Testis (tissue), 3 donors: ENCODE results near the gene ZNF81. TPM values are rescaled to one million over a fixed set of nuclear protein-coding genes. Genes with fewer than 3 reads are reported as not detected.

Experiments used
- DNase-seq: peaks from one replicate; pipeline ENCODE4 v3.0.0-alpha.2; 2019
- H3K27ac ChIP-seq, 2 donors: fragments of 200-600 bp; sonication (generic); one replicate each; pipeline ENCODE4 v1.5.1; 2019
- H3K27me3 ChIP-seq: fragments of 200-600 bp; sonication (generic); one replicate; pipeline ENCODE4 v1.5.1; 2019
- H3K36me3 ChIP-seq: fragments of 200-600 bp; sonication (generic); one replicate; pipeline ENCODE4 v1.5.1; 2017; ENCODE audit warnings: low read depth; ENCODE audit errors: missing control alignments
- H3K4me1 ChIP-seq: fragments of 200-600 bp; sonication (generic); one replicate; pipeline ENCODE4 v1.5.1; 2019
- H3K4me3 ChIP-seq, 2 donors: fragments of 200-600 bp; sonication (generic); one replicate each; pipeline ENCODE4 v1.5.1; 2017 to 2019
- H3K9me3 ChIP-seq: fragments of 200-600 bp; sonication (generic); one replicate; pipeline ENCODE4 v1.5.1; 2017
- CTCF ChIP-seq, 3 experiments: fragments of 450-650 bp in 2 of 3; fragments of 200-600 bp in 1 of 3; sonication (generic) in 1 of 3; IDR thresholded peaks; one replicate each; pipeline ENCODE4 v1.5.1; 2016 to 2019; ENCODE audit warnings: antibody characterized with exemption in 3 of 3, mild to moderate bottlenecking in 2 of 3, moderate library complexity in 1 of 3
- POLR2A ChIP-seq: fragments of 450-650 bp; IDR thresholded peaks from one replicate; pipeline ENCODE4 v1.6.1; 2017; ENCODE audit warnings: antibody characterized with exemption, mild to moderate bottlenecking, moderate library complexity
- WGBS, 2 donors: methylation state at CpG; one replicate each; pipeline ENCODE4 v1.1.5; 2018; 5-methylcytosine and 5-hydroxymethylcytosine counted together
- intact Hi-C: fragments of 100-400 bp; cut with DNase I; formaldehyde crosslinking; loops from one replicate; pipeline ENCODE4 v1.15.1; 2023; ENCODE audit warnings: low total_unique reads
- polyA plus RNA-seq: library from polyadenylated mRNA; stranded (reverse); fragments of 350-450 nt; fragmentation: Illumina TruSeq; extraction: RNeasy Lipid Tissue Mini Kit (QIAGEN cat#74804); gene quantifications from one replicate; pipeline ENCODE4 v1.2.3, GENCODE V29; 2014; ENCODE audit warnings: low read depth, low replicate concordance; ENCODE audit not compliant: insufficient read depth
- total RNA-seq, 2 donors: library from RNA; depleted of rRNA; stranded (reverse); fragments of >200 nt; gene quantifications; one replicate each; pipeline ENCODE4 v1.2.3, GENCODE V29; 2016

Gene ZNF81
- total and polyA plus RNA-seq, 3 donors from 2014 or later, result 2.8 to 6.2 (median 4.7) TPM

- no peak for DNase-seq
- Histone ChIP-seq H3K27me3 (no peaks in the 10 kb centered on the region), H3K27ac (no peak overlapping the region), H3K9me3 (no peaks in the 10 kb centered on the region), H3K4me3 (no peak overlapping the region), H3K36me3 (no peaks in the 10 kb centered on the region), H3K4me1 (no peaks in the 10 kb centered on the region)
- intact Hi-C loops, result no loop called here
- 79 to 85% methylated on average over 7 to 9 of the region's 9 CpGs for WGBS, 2 donors
- TF ChIP-seq POLR2A, result no peak
- no peak for TF ChIP-seq CTCF (IDR thresholded peaks at IDR 0.05)
Measured at GRCh38 chrX:47808904-47809788, 27.6 kb upstream of the ZNF81 start.

- no peak overlapping the region for H3K4me3 ChIP-seq
- H3K4me1 ChIP-seq, result no peaks in the 10 kb centered on the region
- WGBS, 2 donors, result 60 to 100% methylated on average over 1 of the region's 1 CpG
- TF ChIP-seq POLR2A (no peak), CTCF (IDR thresholded peaks at IDR 0.05) (no peak)
- intact Hi-C loops, result no loop called here
- DNase-seq, result peak; percentile 19
- no peaks in the 10 kb centered on the region for H3K27me3 ChIP-seq
- no peaks in the 10 kb centered on the region for H3K36me3 ChIP-seq
- no peak overlapping the region for H3K27ac ChIP-seq
- no peaks in the 10 kb centered on the region for H3K9me3 ChIP-seq
Measured at GRCh38 chrX:47814851-47815250, 21.9 kb upstream of the ZNF81 start.

GRCh38 chrX:47815901-47816845, 20.5 kb upstream of the ZNF81 start:
- Histone ChIP-seq H3K4me1 (no peaks in the 10 kb centered on the region), H3K27me3 (no peaks in the 10 kb centered on the region), H3K36me3 (no peaks in the 10 kb centered on the region), H3K4me3 (no peak overlapping the region), H3K9me3 (no peaks in the 10 kb centered on the region), H3K27ac (no peak overlapping the region)
- intact Hi-C loops, result no loop called here
- no peak for DNase-seq
- WGBS, 2 donors, result 55 to 62% methylated on average over 4 of the region's 4 CpGs
- TF ChIP-seq CTCF (IDR thresholded peaks at IDR 0.05), result no peak
- TF ChIP-seq POLR2A, result no peak

- intact Hi-C loops, result no loop called here
- Histone ChIP-seq H3K36me3 (no peaks in the 10 kb centered on the region), H3K27me3 (no peaks in the 10 kb centered on the region), H3K4me1 (no peaks in the 10 kb centered on the region), H3K27ac (no peak overlapping the region), H3K4me3 (no peak overlapping the region), H3K9me3 (no peaks in the 10 kb centered on the region)
- no peak for DNase-seq
- 11 to 38% methylated on average over 1 of the region's 1 CpG for WGBS, 2 donors
- TF ChIP-seq CTCF (IDR thresholded peaks at IDR 0.05) (no peak), POLR2A (no peak)
Measured at GRCh38 chrX:47817421-47817820, 19.3 kb upstream of the ZNF81 start.
